ENCODE data around the gene KLF16. TPM values are rescaled to one million over a fixed set of nuclear protein-coding genes. Genes with fewer than 3 reads are reported as not detected.

KLF16 gene
- total RNA-seq, 4 donors from 2014 or later: 1.8 to 6.4 (median 3.4) TPM

GRCh38 chr19:1858412-1859081, 4.8 kb downstream of the KLF16 start:
- H3K4me1 ChIP-seq: peaks cover 31 to 65% of the 10 kb centered on the region in 2 donors
- WGBS, 2 donors: 69 to 93% methylated on average over 4 to 8 of the region's 10 CpGs
- H3K27me3 ChIP-seq: no peaks in the 10 kb centered on the region

GRCh38 chr19:1857648-1858326, 5.6 kb downstream of the KLF16 start:
- H3K4me1 ChIP-seq: peaks cover 33 to 69% of the 10 kb centered on the region in 2 donors
- WGBS, 2 donors: 63 to 74% methylated on average over 12 to 14 of the region's 16 CpGs
- intact Hi-C loops (cut with DNase I): no loop called here

More at GRCh38 chr19:1858412-1859081, 4.8 kb downstream of the KLF16 start:
- no peaks in the 10 kb centered on the region for H3K36me3 ChIP-seq
- intact Hi-C loops (cut with DNase I): no loop called here
- no peak for DNase-seq
- H3K9me3 ChIP-seq: no peaks in the 10 kb centered on the region
- no peak overlapping the region for H3K4me3 ChIP-seq (replicated peaks in 1 of 3)
- no peak for TF ChIP-seq CTCF (IDR thresholded peaks at IDR 0.05)
- TF ChIP-seq POLR2A (IDR thresholded peaks at IDR 0.05): no peak
- no peak overlapping the region for H3K27ac ChIP-seq

GRCh38 chr19:1856698-1857603, 6.4 kb downstream of the KLF16 start:
- peak overlapping the region; percentile 78 to 80 (median 78) for H3K27ac ChIP-seq
- peaks cover 26 to 63% of the 10 kb centered on the region in 2 donors for H3K4me1 ChIP-seq
- H3K4me3 ChIP-seq (replicated peaks in 1 of 3): peak overlapping the region in 1 of 3 donors; percentile 32
- intact Hi-C loops (cut with DNase I): no loop called here
- no peaks in the 10 kb centered on the region for H3K9me3 ChIP-seq
- H3K27me3 ChIP-seq: no peaks in the 10 kb centered on the region
- no peak for TF ChIP-seq POLR2A (IDR thresholded peaks at IDR 0.05)
- no peak for TF ChIP-seq CTCF (IDR thresholded peaks at IDR 0.05)
- peak; percentile 84 to 91 for DNase-seq
- WGBS, 2 donors: 1% methylated on average over 14 of the region's 73 CpGs; no CpG with 5 or more reads in 1 of the 2 donors
- H3K36me3 ChIP-seq: no peaks in the 10 kb centered on the region

More at GRCh38 chr19:1857648-1858326, 5.6 kb downstream of the KLF16 start:
- Histone ChIP-seq H3K36me3 (no peaks in the 10 kb centered on the region), H3K27me3 (no peaks in the 10 kb centered on the region), H3K4me3 (replicated peaks in 1 of 3) (peak overlapping the region in 1 of 3 donors; percentile 32), H3K27ac (peak overlapping the region; percentile 77 to 80 (median 78)), H3K9me3 (no peaks in the 10 kb centered on the region)
- DNase-seq: no peak
- TF ChIP-seq POLR2A (IDR thresholded peaks at IDR 0.05) (no peak), CTCF (IDR thresholded peaks at IDR 0.05) (no peak)

- H3K4me3 ChIP-seq (replicated peaks in 1 of 3): no peak overlapping the region
- H3K9me3 ChIP-seq: no peaks in the 10 kb centered on the region
- 48 to 50% methylated on average over 5 to 6 of the region's 6 CpGs for WGBS, 2 donors
- intact Hi-C loops (cut with DNase I): no loop called here
- DNase-seq: no peak
- H3K27ac ChIP-seq: peak overlapping the region; percentile 74 to 78 (median 78)
- H3K4me1 ChIP-seq: peaks cover 23 to 57% of the 10 kb centered on the region in 2 donors
- TF ChIP-seq POLR2A (IDR thresholded peaks at IDR 0.05) (no peak), CTCF (IDR thresholded peaks at IDR 0.05) (no peak)
- H3K36me3 ChIP-seq: no peaks in the 10 kb centered on the region
- no peaks in the 10 kb centered on the region for H3K27me3 ChIP-seq
Observed at GRCh38 chr19:1856345-1856697, 7.1 kb downstream of the KLF16 start.

Measured in thyroid gland (tissue), 4 donors.